Ishikawa (cell line): ENCODE results near the gene STING1.

Experiments used
- CEBPB ChIP-seq: IDR thresholded peaks from 2 replicates; pipeline ENCODE4 v1.6.1; 2012
- CREB1 ChIP-seq: IDR thresholded peaks from 2 replicates; pipeline ENCODE4 v1.6.1; 2012; ENCODE audit warnings: low read depth
- EGR1 ChIP-seq: IDR thresholded peaks from 2 replicates; pipeline ENCODE4 v1.6.1; 2012
- EP300 ChIP-seq: IDR thresholded peaks from 2 replicates; pipeline ENCODE4 v1.6.1; 2012; ENCODE audit warnings: borderline replicate concordance
- FOXM1 ChIP-seq: IDR thresholded peaks from 2 replicates; pipeline ENCODE4 v1.6.1; 2012; ENCODE audit warnings: low read depth, borderline replicate concordance
- NFIC ChIP-seq: IDR thresholded peaks from 2 replicates; pipeline ENCODE4 v1.6.1; 2012
- RAD21 ChIP-seq: IDR thresholded peaks from 2 replicates; pipeline ENCODE4 v1.6.1; 2012; ENCODE audit warnings: low read depth
- TAF1 ChIP-seq: IDR thresholded peaks from 2 replicates; pipeline ENCODE4 v1.6.1; 2012; ENCODE audit warnings: low read depth, mild to moderate bottlenecking
- TCF12 ChIP-seq: IDR thresholded peaks from 2 replicates; pipeline ENCODE4 v1.6.1; 2012; ENCODE audit warnings: low read depth
- TEAD4 ChIP-seq: IDR thresholded peaks from 2 replicates; pipeline ENCODE4 v1.6.1; 2012
- YY1 ChIP-seq: IDR thresholded peaks from 2 replicates; pipeline ENCODE4 v1.6.1; 2012; ENCODE audit warnings: low read depth
- ZBTB7A ChIP-seq: IDR thresholded peaks from 2 replicates; pipeline ENCODE4 v1.6.1; 2012; ENCODE audit warnings: low read depth
- TF ChIP-seq, protein P1 (sequence below): IDR thresholded peaks from 2 replicates; pipeline ENCODE4 v1.6.1; 2012
- TF ChIP-seq, protein P2 (sequence below): IDR thresholded peaks from 2 replicates; pipeline ENCODE4 v1.6.1; 2012; ENCODE audit warnings: low read depth, mild to moderate bottlenecking
- TF ChIP-seq, protein P3 (sequence below): IDR thresholded peaks from 2 replicates; pipeline ENCODE4 v1.6.1; 2012

STING1 gene

DNA sequence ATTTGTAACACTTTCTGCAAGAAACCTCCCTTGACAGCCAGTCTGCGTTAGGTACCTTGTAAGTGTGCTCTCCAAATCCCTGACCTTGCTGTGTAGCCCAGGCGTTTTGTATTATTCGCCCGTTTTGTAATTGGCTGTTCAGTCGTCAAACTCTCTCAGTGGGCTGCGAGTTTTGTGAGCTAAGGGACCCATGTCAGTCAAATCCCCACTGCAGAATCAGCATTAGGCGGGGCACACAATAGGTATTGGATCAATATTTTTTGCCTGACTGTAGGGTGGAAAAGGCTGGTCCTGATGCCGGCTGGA, 43.9 kb downstream of the STING1 start:
- no peak for TF ChIP-seq CREB1
- TF ChIP-seq NFIC: no peak
- TF ChIP-seq ZBTB7A: no peak
- TF ChIP-seq, protein P1, sequence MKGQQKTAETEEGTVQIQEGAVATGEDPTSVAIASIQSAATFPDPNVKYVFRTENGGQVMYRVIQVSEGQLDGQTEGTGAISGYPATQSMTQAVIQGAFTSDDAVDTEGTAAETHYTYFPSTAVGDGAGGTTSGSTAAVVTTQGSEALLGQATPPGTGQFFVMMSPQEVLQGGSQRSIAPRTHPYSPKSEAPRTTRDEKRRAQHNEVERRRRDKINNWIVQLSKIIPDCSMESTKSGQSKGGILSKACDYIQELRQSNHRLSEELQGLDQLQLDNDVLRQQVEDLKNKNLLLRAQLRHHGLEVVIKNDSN: no peak
- no peak for TF ChIP-seq EGR1
- TF ChIP-seq EP300: no peak
- no peak for TF ChIP-seq FOXM1
- TF ChIP-seq TCF12: no peak
- no peak for TF ChIP-seq TAF1
- TF ChIP-seq, protein P2, sequence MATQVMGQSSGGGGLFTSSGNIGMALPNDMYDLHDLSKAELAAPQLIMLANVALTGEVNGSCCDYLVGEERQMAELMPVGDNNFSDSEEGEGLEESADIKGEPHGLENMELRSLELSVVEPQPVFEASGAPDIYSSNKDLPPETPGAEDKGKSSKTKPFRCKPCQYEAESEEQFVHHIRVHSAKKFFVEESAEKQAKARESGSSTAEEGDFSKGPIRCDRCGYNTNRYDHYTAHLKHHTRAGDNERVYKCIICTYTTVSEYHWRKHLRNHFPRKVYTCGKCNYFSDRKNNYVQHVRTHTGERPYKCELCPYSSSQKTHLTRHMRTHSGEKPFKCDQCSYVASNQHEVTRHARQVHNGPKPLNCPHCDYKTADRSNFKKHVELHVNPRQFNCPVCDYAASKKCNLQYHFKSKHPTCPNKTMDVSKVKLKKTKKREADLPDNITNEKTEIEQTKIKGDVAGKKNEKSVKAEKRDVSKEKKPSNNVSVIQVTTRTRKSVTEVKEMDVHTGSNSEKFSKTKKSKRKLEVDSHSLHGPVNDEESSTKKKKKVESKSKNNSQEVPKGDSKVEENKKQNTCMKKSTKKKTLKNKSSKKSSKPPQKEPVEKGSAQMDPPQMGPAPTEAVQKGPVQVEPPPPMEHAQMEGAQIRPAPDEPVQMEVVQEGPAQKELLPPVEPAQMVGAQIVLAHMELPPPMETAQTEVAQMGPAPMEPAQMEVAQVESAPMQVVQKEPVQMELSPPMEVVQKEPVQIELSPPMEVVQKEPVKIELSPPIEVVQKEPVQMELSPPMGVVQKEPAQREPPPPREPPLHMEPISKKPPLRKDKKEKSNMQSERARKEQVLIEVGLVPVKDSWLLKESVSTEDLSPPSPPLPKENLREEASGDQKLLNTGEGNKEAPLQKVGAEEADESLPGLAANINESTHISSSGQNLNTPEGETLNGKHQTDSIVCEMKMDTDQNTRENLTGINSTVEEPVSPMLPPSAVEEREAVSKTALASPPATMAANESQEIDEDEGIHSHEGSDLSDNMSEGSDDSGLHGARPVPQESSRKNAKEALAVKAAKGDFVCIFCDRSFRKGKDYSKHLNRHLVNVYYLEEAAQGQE: no peak
- no peak for TF ChIP-seq TEAD4
- no peak for TF ChIP-seq CEBPB
- TF ChIP-seq, protein P3, sequence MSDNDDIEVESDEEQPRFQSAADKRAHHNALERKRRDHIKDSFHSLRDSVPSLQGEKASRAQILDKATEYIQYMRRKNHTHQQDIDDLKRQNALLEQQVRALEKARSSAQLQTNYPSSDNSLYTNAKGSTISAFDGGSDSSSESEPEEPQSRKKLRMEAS: no peak
- TF ChIP-seq RAD21: no peak
- TF ChIP-seq YY1: no peak

DNA sequence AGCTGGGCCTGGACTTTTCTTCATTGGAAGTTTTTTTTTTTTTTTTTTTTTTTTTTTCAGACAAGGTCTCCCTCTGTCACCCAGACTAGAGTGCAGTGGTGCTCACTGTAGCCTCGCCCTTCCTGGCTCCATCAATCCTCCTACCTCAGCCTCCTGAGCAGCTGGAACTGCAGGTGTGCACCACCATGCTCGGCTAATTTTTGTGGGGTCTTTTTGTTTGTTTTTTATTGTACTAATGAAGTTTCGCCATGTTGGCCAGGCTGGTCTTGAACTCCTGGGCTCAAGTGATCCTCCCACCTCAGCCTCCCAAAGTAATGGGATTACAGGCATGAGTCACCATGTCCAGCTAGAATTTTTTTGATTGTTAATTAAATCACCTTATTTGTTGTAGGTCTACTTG, 46.9 kb downstream of the STING1 start:
- TF ChIP-seq, protein P2: no peak

DNA sequence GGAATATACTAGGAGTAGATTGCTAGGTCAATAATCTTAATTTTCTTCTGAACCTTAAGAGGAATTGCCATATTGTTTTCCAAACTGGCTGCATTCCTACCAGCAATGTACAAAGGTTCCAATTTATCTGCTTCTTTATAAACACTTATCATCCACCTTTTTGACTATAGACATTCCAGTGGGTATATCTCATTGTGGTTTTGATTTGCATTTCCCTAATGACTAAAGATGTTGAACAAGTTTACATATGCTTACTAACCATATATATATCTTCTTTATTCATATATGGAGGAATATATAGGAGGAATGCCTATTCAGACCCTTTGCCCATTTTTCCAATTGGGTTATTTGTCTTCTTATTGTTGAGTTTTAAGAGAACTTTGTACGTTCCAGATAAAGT, 50.9 kb downstream of the STING1 start:
- TF ChIP-seq EP300 (no peak), CREB1 (no peak), YY1 (no peak), NFIC (no peak), EGR1 (no peak), RAD21 (no peak), FOXM1 (no peak), CEBPB (no peak), TEAD4 (no peak)
- TF ChIP-seq, protein P3: no peak

DNA sequence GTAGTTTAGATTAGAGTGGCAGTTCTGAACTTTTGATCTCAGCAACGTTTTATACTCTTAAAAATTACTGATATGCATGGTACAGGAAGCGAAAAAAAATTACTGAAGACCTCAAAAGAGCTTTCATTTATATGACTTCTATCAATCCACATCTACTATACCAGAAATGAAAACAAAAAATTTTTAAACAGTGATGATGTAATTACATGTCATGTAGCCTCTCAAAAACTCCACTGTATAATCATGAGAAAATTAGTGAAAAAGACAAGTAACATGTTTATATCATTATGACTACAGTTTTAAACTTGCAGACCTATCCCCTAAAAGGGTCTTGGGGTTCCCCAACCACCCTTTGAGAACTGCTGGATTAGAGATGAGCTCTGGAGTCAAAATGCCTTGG, 52.5 kb downstream of the STING1 start:
- TF ChIP-seq FOXM1 (no peak), YY1 (no peak), TAF1 (no peak), EP300 (no peak), ZBTB7A (no peak)
- TF ChIP-seq, protein P3: no peak

DNA sequence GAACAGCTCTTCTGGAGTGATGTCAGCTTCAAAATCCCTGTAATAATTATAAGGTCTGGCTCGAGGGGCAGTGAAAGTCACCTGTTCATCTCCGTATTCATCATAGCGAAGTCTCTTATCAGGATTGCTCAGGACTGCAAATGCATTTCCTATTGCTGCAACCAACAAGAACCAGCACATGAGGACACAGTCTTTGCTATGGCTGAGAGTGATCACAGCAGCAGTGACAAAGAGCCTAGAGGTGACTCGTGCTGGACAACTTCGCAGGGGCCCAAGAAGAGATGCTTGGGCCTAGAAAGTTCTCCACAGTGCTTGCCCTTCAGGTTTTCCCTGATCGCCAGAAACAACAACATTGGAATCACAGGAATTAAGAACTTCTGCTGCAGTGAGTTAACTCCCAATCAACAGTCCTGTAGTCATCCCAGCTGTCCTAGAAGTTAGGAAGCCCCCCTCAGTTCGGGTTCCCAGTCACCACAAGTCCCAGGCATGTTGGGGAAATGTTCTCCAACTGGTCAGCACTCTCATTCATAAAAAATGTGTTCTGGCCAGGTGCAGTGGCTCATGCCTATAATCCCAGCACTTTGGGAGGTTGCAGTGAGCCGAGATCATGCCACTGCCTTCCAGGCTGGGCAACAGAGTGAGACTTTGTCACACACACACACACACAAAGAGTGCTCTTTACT, 56.2 kb downstream of the STING1 start:
- no peak for TF ChIP-seq RAD21
